Stimulated activated CD4-positive, alpha-beta T cell treated with anti-CD3 and anti-CD28 coated beads, Interleukin-1b, Interleukin-23, amount 100 ng/mL, for 1 hour (primary cell): ENCODE data around the gene DNA2.

Source experiments
- DNase-seq, 2 donors: peaks; one replicate each; pipeline ENCODE4 v3.0.0-alpha.2; 2020; ENCODE audit warnings: low read depth in 2 of 2

Gene DNA2

GRCh38 chr10:68364101-68364886, 107.5 kb downstream of the DNA2 start:
- no peak for DNase-seq
